ENCODE results near the gene BTBD8.

BTBD8 gene

DNA sequence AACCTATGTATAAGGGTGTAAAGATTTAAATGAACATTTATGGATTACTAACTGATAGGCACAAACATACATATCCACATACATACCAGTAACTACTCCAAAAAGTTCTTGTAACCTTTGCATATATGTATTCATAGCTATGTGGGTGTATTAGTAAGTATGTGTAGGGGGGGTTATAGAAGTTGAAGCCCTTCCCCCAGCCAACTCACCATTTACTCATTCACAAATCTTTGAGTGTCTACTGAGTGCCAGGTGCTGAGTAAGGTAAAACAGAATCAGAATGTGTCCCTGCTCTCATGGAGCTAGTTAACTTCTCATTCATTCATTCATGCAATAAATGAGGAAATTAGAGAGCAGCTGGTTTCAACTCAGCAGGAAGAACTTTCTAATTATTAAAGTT lies 138.9 kb downstream of the BTBD8 start:
- TF ChIP-seq, protein P1, sequence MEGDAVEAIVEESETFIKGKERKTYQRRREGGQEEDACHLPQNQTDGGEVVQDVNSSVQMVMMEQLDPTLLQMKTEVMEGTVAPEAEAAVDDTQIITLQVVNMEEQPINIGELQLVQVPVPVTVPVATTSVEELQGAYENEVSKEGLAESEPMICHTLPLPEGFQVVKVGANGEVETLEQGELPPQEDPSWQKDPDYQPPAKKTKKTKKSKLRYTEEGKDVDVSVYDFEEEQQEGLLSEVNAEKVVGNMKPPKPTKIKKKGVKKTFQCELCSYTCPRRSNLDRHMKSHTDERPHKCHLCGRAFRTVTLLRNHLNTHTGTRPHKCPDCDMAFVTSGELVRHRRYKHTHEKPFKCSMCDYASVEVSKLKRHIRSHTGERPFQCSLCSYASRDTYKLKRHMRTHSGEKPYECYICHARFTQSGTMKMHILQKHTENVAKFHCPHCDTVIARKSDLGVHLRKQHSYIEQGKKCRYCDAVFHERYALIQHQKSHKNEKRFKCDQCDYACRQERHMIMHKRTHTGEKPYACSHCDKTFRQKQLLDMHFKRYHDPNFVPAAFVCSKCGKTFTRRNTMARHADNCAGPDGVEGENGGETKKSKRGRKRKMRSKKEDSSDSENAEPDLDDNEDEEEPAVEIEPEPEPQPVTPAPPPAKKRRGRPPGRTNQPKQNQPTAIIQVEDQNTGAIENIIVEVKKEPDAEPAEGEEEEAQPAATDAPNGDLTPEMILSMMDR (conservative IDR thresholded peaks at IDR 0.05), result no peak
- H3K27ac ChIP-seq, result no peak overlapping the region

DNA sequence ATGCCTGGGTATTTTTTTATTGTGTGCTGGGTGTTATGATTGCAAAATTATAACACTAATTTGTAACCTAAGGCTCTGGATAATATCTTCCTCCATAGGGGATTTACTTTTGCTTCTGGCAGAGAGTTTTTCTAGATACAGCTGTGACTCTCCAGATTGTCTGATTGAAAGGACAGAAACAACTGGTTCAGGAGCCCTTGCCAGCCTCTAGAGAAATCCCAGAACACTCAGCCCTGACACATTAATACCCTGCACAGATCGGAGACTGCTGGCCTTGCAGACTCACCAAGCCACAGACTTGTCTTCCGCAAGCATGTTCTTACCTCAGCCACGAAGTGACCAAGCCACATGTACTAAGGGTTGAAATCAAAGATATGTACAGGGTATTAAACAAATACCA lies 148.3 kb downstream of the BTBD8 start:
- TF ChIP-seq, protein P1 (conservative IDR thresholded peaks at IDR 0.05), result no peak
- no peak overlapping the region for H3K27ac ChIP-seq

DNA sequence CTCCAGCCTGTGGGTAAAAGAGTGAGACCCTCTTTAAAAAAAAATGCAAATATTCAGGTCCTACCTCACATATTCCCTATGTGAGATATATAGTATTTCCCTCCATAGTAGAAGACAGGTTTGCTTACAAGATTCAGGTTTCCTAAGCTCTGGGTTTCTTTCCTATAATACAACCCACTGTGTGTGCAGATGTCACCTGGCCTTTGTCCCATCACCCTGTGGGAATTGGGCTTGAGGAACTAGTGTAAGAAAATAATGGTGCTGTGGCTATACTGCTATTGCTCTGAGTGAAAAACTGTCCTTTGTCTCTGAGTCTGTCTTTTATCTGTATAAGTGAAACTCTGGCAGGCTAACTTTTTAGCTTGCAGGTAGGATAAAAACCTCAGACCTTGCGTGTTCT lies 150.6 kb downstream of the BTBD8 start:
- TF ChIP-seq, protein P1 (conservative IDR thresholded peaks at IDR 0.05), result no peak
- no peak overlapping the region for H3K27ac ChIP-seq
